GM12878 (cell line): ENCODE measurements around the gene SSRP1. TPM values are rescaled to one million over a fixed set of nuclear protein-coding genes. Genes with fewer than 3 reads are reported as not detected.

Experiments
- ATAC-seq: fragments of 200-7000 bp; cut with Tn5 transposase; 3 replicates; pipeline ENCODE4 v1.9.1; 2020; ENCODE audit warnings: mild to moderate bottlenecking, moderate library complexity
- BruUV-seq: library from RNA; stranded (reverse); fragments of 400-500 nt; replicated peaks from 2 replicates; lab custom pipeline; 2021; lab: Mats Ljungman, UMichigan
- CTCF ChIA-PET: fragments of 300-600 bp; sonication (Branson Sonifier 250); formaldehyde crosslinking; extraction: SDS; loops from one replicate; lab custom pipeline; 2021; ENCODE audit warnings: inconsistent platforms; lab: Yijun Ruan, JAX
- POLR2A ChIA-PET: fragments of 350-600 bp; formaldehyde crosslinking; extraction: SDS; loops from one replicate; lab custom pipeline; 2021; ENCODE audit warnings: inconsistent platforms; lab: Charles Lee
- RAD21 ChIA-PET: fragments of 300-600 bp; sonication (Branson Sonifier 250); formaldehyde crosslinking; loops from one replicate; lab custom pipeline; 2023; ENCODE audit warnings: antibody characterized with exemption; ENCODE audit not compliant: unreplicated experiment; lab: Charles Lee
- SMC1A ChIA-PET: fragments of 300-600 bp; sonication (Branson Sonifier 250); formaldehyde crosslinking; loops from one replicate; lab custom pipeline; 2023; ENCODE audit not compliant: unreplicated experiment, uncharacterized antibody; lab: Charles Lee
- DNase-seq: peaks from one replicate; pipeline ENCODE4 v3.0.0-alpha.2; 2011; ENCODE audit warnings: low read depth, low spot score
- FAIRE-seq: peaks from 3 replicates; lab custom pipeline; 2011; peaks lifted over from hg19 to GRCh38; lab: Jason Lieb, UNC
- H2AFZ ChIP-seq: 2 replicates; pipeline ENCODE4 v1.6.0; 2011; ENCODE audit warnings: low read depth, low read length, control low read depth; ENCODE audit not compliant: control insufficient read depth
- H3K27ac ChIP-seq: 2 replicates; pipeline ENCODE4 v1.5.1; 2011; ENCODE audit warnings: control low read depth; ENCODE audit not compliant: control insufficient read depth, insufficient read depth
- H3K27me3 ChIP-seq, 2 experiments: replicated peaks in 1 of 2; 2 replicates each; pipeline versions ENCODE4 v1.6.0 to v1.6.1; 2011; ENCODE audit warnings: low read length in 1 of 2; ENCODE audit not compliant: control insufficient read depth in 2 of 2, insufficient read depth in 2 of 2
- H3K36me3 ChIP-seq, 2 experiments: 2 replicates each; pipeline ENCODE4 v1.5.1; 2011; ENCODE audit warnings: low read length in 1 of 2; ENCODE audit not compliant: control insufficient read depth in 2 of 2, insufficient read depth in 2 of 2
- H3K4me1 ChIP-seq: 2 replicates; pipeline ENCODE4 v1.6.1; 2011; ENCODE audit warnings: mild to moderate bottlenecking, low read length, moderate library complexity, mixed read lengths; ENCODE audit not compliant: control insufficient read depth, insufficient read depth
- H3K4me2 ChIP-seq: 2 replicates; pipeline ENCODE4 v1.6.0; 2011; ENCODE audit warnings: control low read depth; ENCODE audit not compliant: control insufficient read depth, insufficient read depth
- H3K4me3 ChIP-seq: fragments of 200-600 bp; sonication (generic); 2 replicates; pipeline ENCODE4 v1.5.1; 2016
- H3K79me2 ChIP-seq: 2 replicates; pipeline ENCODE4 v1.6.0; 2011; ENCODE audit warnings: low read length; ENCODE audit not compliant: control insufficient read depth, insufficient read depth
- H3K9ac ChIP-seq: 2 replicates; pipeline ENCODE4 v1.8.0; 2011; ENCODE audit warnings: low read length, control low read depth, mixed read lengths; ENCODE audit not compliant: control insufficient read depth, insufficient read depth
- H3K9me3 ChIP-seq: replicated peaks from 3 replicates; pipeline ENCODE4 v1.5.1; 2011; ENCODE audit warnings: mild to moderate bottlenecking, low read length; ENCODE audit not compliant: control insufficient read depth, insufficient read depth
- H4K20me1 ChIP-seq: 2 replicates; pipeline ENCODE4 v1.6.0; 2011; ENCODE audit not compliant: control insufficient read depth, insufficient read depth
- CBX5 ChIP-seq: sonication (generic); IDR thresholded peaks from 2 replicates; pipeline ENCODE4 v1.6.1; 2016; ENCODE audit warnings: low read depth, moderate library complexity, mild to moderate bottlenecking, inconsistent platforms
- JUNB ChIP-seq: IDR thresholded peaks from 2 replicates; pipeline ENCODE4 v1.6.1; 2016; ENCODE audit warnings: antibody characterized with exemption, mild to moderate bottlenecking
- MAX ChIP-seq: IDR thresholded peaks from 2 replicates; pipeline ENCODE4 v1.6.1; 2012; ENCODE audit warnings: low read depth, low read length, improper control_type of control experiment
- MYC ChIP-seq: IDR thresholded peaks from 2 replicates; pipeline ENCODE4 v1.6.1; 2011; ENCODE audit warnings: mild to moderate bottlenecking, low read length, moderate library complexity, inconsistent platforms; ENCODE audit not compliant: insufficient read depth, insufficient replicate concordance, insufficient read length, severe bottlenecking
- NR2F1 ChIP-seq: fragments of 450-650 bp; conservative IDR thresholded peaks from 2 replicates; pipeline ENCODE4 v1.6.1; 2017; ENCODE audit warnings: mild to moderate bottlenecking
- PKNOX1 ChIP-seq: fragments of 450-650 bp; IDR thresholded peaks from 2 replicates; pipeline ENCODE4 v1.6.1; 2016; ENCODE audit warnings: mild to moderate bottlenecking
- ZNF24 ChIP-seq: fragments of 450-650 bp; IDR thresholded peaks from 2 replicates; pipeline ENCODE4 v1.6.1; 2017; ENCODE audit warnings: antibody characterized with exemption, mild to moderate bottlenecking
- WGBS: methylation state at CpG from one replicate; pipeline ENCODE4 v1.1.6; 2016; ENCODE audit warnings: low lambda C conversion rate; ENCODE audit not compliant: insufficient replicate concordance, insufficient coverage; ENCODE audit errors: missing lambda C conversion rate; 5-methylcytosine and 5-hydroxymethylcytosine counted together
- in situ Hi-C: fragments of 300-500 bp; cut with MboI; formaldehyde crosslinking; loops from 9 replicates; pipeline ENCODE4 v1.14.3; 2018; ENCODE audit warnings: mixed read lengths
- intact Hi-C: fragments of 100-400 bp; cut with micrococcal nuclease; formaldehyde crosslinking; loops from one replicate; pipeline ENCODE4 v1.14.2; 2022; ENCODE audit not compliant: unreplicated experiment
- polyA plus RNA-seq, 11 experiments: library from polyadenylated mRNA; depleted of rRNA in 4 of 11; unstranded in 6 of 11; stranded (reverse) in 5 of 11; fragments of >200 nt; fragmentation: Nextera tagmentation in 4 of 11; fragmentation: Illumina TruSeq in 1 of 11; extraction: Ambion mirVana in 4 of 11; extraction: Trizol in 1 of 11; gene quantifications; 1 replicate in 1 of 11; 2 replicates in 10 of 11; pipeline versions ENCODE4 v1.2.1 to v1.2.3, GENCODE V29; 2011 to 2016; ENCODE audit warnings: inconsistent platforms in 2 of 11, missing spikeins in 2 of 11, low read depth in 1 of 11
- total RNA-seq, 4 experiments: library from RNA; depleted of rRNA in 3 of 4; stranded (reverse); fragments of >200 nt in 3 of 4; fragmentation: Illumina TruSeq in 1 of 4; extraction: Trizol in 1 of 4; gene quantifications; 2 replicates each; pipeline versions ENCODE4 v1.2.1 to v1.2.3, GENCODE V29; 2013 to 2021

SSRP1 gene
- total and polyA plus RNA-seq, 10 of the 15 experiments (the other 5 are each of a cell fraction or from before 2014, with no cell fraction given), result 73.6 to 279 (median 138) TPM

- no TSS peak for BruUV-seq
- H3K9ac ChIP-seq, result no peak overlapping the region
Measured at GRCh38 chr11:57303280-57303989, 32.3 kb downstream of the SSRP1 start.

More at GRCh38 chr11:57303280-57303989, 32.3 kb downstream of the SSRP1 start:
- 0 out of 2 replicates have a peak, but pooled peaks cover 3% of the 10 kb centered on the region for H3K4me1 ChIP-seq
- no peak overlapping the region for H2AFZ ChIP-seq
- in situ Hi-C loops (no loop called here), intact Hi-C loops (no loop called here)
- DNase-seq, result no peak
- RAD21 ChIA-PET, result no interaction called here
- H3K4me2 ChIP-seq, result no peak overlapping the region
- CTCF ChIA-PET, result interaction anchor here (0.8 kb wide), 1 partner anchor 8 kb away, joined by 3 read pairs; no protein-coding TSS in a partner anchor
- no peaks in the 10 kb centered on the region for H3K27me3 ChIP-seq
- no peaks in the 10 kb centered on the region for H4K20me1 ChIP-seq
- no peak for FAIRE-seq
- no peaks in the 10 kb centered on the region for H3K79me2 ChIP-seq
- 81% methylated on average over 17 of the region's 17 CpGs for WGBS
- H3K4me3 ChIP-seq, result no peak overlapping the region
- POLR2A ChIA-PET, result no interaction called here
- ATAC-seq, result no peak
- no peaks in the 10 kb centered on the region; the same call in 2 of the 3 replicates for H3K9me3 ChIP-seq
- H3K27ac ChIP-seq, result no peak overlapping the region
- TF ChIP-seq JUNB (no peak), PKNOX1 (no peak), MYC (no peak), CBX5 (no peak), ZNF24 (no peak), MAX (no peak), NR2F1 (no peak)
- SMC1A ChIA-PET, result no interaction called here
- H3K36me3 ChIP-seq, result no peaks in the 10 kb centered on the region; a peak in 2 of 4 replicates
